Stimulated activated CD8-positive, alpha-beta memory T cell treated with anti-CD3 and anti-CD28 coated beads, Interleukin-7, amount 100 ng/mL, for 1 hour (primary cell): ENCODE results near the gene KITLG.
"Not testable (repeated sequence)": the region's sequence is repeated elsewhere in the genome, so short reads cannot be mapped to it uniquely, and the experiment has no call there.

Source experiments
- DNase-seq, 2 donors: peaks; one replicate each; pipeline ENCODE4 v3.0.0-alpha.2; 2020; ENCODE audit warnings: low read depth in 2 of 2

Gene KITLG

DNA sequence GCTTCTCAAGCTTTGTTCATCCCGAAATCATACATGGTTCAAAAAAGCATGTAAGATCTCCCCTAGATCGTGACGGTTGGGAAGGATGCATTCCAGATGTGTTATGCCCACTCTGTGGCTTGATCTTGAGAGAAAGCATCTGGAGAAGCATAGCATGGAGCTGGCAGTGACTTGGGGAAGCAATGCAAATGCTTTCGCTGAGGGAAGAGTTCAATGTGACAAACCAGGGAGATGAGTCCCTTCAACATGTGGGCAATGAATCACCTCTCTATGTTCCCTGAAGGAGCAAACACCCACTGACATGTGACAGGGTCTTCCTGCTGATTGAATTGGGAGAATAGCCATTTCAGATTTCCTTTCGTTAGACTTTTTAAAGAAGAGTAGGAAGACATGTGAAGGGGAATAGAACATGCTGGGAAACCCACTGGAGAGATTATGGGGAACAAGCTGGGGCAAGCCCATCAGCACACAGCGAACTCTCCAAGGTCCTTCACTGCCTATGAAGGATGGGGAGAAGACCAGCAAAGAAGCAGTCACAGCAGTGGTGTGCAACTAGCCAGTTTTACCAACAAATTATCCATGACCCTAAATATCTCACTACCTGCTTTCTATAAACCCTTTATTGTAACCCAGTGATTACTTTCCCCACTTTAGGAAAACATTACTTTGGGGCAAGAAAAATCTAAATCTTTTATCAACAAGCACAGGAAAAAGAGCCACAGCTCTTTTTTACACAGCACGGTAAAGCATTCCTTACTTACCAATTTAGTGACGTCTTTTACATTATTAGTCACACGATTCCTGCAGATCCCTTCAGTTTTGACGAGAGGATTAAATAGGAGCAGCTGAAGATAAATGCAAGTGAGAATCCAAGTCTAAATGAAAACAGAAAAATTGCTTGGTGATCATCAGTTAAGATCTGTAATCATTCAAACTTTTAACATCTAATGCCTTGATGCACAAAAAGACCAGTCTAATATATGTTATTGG lies 35.0 kb downstream of the KITLG start:
- DNase-seq, result no peak

DNA sequence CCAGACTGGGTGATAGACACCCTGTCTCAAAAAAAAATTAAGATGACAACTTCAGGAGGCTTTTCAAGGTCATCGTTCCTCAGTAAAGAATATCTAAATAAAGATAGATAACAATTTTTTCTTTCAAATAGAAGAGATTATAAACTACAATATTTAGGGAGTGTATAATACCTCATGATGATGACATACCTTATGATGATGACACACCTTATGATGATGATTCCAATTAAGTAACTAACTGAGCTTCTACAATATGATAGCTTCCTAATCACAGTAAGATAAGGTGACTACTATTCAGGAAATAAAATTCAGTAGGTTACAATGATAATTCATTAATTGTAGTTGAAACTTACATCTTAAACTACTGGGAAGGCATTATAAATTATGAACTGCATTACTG lies 40.4 kb downstream of the KITLG start:
- no peak for DNase-seq

DNA sequence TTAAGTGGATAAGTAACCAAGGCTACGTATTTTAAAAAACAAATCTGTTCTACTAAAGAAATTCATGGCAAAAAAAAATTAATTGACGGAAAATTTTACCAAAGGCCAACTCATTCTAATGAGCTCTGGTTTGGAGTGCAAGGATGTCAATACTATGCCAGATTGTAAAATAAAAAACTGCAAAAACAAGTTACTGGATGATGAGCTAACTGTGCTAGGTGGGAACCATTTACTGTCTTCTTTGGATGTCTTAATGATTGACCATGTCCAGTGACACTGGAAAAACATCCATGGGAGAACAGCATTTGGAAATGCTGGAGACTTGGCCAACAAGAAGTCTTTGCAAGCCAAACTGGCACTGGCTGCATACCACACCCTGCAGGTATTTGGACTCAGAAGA lies 41.6 kb downstream of the KITLG start:
- DNase-seq, result no peak

DNA sequence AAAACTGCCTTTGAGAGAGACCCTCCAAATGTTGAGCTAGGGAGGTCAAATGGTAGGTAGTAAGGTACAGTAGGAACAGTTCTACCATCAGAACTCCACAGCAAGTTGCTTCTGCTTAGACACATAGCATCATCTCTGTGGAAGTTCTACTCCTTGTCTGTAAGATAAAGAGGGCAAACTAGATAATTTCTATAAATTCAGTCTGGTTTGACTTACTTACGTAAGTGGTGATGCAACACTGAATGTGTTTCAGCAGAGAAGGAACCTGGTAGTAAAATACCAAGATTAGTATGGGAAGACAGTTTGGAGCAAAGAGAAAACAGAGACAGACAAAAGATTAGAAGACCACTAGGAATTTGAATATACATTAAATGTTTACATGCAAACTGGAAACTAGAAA lies 42.0 kb downstream of the KITLG start:
- no peak for DNase-seq

DNA sequence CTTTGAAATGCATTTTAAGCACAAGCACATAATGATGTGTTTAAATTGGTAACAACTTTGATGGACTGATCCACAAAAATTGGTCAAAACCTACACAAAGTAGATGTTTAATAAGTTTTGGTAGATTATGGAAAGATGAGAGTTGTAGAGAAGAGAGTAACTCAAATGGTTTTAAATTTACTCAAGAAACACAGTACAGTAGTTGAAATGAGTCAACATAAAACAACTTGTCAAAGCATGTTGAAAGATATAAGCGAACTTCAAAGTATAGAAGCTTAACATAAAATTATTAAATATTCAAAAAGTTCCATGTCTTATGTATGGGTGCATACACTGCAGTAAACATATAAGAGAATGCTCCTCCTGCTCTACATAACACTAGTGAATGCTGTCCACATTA lies 49.4 kb downstream of the KITLG start:
- no peak for DNase-seq

DNA sequence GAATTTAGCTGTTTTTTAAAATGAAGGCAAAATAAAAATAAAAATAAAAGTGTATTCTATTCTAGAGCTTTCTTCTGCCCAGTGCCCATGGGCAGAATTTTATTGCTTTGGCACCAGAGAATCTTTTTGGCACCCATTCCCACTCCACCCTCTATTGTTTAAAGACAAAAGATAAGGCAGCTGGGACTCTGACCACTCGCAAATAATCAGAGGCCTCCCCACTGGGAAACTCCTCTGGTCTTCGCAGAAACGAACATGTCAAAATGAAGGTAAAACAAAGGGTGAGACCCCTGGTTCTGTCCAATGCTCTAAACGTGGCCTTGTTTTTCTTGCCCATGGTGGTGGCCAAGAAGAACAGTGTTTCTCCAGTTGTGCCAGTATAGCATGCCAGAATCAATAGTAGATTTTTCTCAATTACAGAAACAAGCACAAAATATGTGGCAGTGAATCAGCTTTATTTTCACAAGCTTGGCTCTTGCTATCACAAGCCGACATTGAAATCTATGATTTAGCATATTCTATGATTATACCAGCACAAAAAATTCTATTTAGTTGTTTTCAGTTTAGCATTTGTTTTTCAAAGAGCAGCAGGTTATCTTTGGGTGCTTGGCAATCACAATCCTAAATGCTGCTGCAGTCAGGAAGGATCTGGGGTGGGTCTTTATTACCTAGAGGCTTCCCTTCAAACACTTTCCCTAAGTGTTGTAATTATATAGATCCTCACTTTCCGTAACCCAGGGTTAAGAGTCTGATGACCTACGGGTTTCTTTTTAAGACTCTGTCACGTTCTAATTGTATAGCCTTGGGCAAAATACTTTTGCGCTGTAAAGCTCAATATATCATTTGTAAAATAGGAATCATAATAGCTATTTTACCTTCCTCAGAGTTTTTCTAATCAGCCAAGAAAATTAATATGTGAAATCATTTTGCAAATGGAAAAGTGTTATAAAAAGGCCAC lies 50.5 kb downstream of the KITLG start:
- no peak for DNase-seq

DNA sequence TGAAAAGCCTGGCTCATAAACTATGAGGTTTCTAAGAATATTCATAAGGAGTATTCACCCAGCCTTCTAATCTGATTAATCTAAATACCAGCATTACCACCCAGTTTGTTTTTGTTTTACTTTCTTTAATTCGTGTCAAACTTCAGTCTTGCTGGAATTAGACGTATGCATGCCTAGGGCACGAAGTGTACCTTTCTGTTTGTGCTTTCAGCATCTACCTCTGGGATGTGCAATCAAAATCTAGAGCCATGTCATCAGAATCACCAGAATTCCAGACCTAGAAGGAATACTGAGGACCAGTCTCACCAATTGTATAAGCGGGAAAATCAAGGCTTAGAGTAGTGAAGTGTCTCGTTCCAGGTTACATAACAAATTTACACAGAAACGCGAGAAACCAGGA lies 57.3 kb downstream of the KITLG start:
- DNase-seq, result no peak

DNA sequence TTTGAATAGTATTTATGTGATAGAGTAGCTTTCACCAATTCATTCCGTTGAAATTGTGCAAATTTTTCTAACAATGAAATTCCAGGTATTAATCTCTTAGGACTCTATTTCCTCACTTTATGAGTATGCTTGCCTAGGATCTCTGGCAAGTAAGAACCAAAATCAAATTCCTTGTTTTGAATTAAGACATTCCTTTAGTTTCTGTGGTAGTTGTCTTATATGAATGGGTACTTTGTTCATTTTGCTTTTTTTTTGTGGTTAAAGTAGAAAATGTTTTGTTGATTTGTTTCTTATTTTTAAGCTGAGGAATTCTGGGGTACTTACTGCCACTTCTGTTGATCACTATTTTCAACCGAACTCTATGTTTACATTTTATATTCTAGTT lies 59.8 kb downstream of the KITLG start:
- no peak for DNase-seq

DNA sequence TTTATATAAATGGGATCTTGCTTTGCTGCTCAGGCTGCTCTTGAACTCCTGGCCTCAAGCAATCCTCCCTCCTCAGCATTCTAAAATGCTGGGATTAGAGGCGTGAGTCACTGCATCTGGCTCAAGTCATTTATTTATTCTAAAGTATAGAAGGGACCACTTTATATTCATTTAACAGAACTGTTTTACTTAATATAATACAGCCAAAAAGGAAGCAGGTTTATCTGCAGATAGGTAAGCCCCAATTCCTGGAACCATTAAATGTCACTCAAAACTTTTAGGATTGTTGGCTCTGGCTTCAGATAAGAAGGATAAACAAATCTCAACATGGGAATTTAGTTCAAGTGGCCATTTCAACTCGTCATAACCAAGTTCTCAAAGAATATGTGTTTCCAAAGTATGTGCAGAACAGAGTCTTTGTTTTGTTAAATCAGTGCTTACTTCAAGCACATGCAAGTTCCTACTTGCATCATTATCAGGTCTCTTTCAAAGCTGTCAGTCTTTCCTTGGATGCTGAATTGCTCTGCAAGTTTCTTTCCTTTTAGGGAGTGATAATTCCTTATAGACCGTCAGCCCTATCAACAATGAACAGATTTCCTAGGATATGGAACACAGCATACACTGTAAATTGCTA lies 60.4 kb downstream of the KITLG start:
- no peak for DNase-seq

DNA sequence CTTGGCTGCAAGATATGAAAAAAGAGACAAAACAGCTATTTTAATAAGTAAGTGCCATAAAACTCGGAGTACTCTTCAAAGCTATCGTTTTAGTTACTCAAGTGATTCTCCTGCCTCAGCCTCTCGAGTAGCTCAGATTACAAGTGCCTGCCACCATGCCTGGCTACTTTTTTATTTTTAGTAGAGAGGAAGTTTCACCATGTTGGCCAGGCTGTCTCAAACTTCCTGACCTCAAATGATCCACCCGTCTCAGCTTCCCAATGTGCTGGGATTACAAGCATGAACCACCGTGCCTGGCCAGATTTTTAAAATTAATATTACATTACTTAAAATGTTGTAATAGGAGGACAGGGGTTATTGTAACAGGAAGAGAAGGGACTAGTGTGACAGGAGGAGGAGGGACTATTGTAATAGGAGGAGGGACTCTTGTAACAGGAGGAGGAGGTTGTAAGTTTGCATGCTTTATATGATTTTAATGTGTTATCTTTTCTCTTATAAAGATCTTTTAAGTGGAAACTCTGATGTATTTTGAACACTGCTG lies 61.3 kb downstream of the KITLG start:
- DNase-seq, result no peak

DNA sequence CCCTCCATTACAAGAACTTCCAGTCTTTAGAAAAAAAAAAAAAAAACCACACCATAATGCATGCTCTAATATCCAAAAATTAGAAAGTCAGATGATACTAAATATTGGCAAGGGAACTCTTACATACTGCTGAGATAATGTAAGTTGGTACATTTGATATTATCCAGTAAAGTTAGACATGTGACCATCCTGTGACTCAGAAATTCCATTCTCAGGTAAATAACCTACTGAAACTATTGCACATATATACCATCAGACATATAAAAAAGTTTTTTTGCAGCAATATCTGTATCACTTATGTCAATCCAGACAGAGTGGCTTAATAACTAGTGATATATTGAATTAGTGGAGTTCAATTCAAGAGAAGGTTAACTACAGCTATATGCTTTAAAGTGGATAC lies 63.5 kb downstream of the KITLG start:
- no peak for DNase-seq

DNA sequence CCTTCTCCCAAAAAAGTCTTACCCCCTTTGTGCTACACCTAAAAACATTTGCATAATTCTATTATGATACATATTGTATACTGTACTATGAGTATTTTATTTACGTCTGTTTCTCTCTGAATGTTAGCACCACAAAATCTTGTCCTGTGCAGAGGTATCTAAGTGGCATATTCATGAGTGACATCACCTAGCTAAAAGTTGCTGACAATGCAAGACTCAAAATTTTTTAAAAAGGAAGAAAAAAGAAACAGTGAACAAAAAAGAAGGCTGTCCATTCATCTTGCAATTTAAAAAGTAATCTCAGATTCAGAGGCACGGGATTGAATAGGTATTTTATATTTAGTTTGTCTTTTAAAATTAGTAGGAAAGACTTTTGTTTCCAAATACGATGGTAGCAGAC lies 69.4 kb downstream of the KITLG start:
- no peak for DNase-seq

DNA sequence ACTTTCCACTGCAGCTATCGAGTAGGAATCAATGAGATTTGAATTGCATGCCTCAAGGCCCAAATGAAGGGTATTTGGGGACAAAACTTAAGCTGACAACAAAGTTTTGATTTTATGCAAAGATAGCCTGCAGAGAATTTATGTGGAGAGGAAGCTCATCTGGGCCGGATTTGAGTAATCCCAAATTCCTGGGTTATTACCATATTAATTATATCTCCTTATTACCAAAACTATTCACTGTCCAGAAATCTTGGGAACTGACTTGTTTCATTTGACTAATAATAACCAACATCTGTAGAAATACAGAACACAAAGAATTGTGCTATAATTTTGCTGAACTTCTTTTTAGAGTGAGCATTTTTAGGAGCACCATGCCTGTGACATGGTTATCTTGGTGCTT lies 70.4 kb downstream of the KITLG start:
- DNase-seq, result no peak

DNA sequence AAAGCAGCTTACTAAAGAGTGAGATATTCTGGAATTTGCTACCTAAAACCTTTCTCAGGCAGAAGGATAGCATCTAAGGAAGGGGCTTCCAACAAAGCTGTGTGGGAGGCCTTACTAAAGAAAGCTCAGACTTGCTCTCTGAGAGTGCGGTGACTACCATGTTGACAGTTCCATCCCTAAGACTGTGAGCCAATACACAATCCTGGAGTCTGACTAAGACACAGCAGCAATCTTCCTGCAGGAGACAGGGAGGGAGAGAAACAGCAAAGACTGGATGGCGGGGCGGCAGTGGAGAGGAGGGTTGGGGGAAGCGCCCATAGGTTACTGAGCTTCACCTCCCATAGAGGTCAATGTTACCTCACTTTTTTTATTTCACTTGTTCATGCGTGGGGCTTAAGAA lies 70.9 kb downstream of the KITLG start:
- DNase-seq, result no peak

DNA sequence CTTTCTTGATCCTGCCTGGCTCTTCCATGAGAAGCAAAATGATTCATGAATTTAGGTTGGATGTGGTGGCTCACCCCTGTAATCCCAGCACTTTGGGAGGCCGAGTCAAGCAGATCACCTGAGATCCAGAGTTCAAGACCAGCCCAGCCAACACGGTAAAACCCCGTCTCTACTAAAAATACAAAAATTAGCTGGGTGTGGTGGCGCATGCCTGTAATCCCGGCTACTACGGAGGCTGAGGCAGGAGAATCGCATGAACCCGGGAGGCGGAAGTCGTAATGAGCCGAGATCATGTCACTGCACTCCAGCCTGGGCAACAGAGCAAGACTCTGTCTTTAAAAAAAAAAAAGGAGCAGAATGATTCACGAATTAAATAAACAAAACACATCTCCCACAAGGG lies 72.4 kb downstream of the KITLG start:
- DNase-seq, result not testable (repeated sequence)

DNA sequence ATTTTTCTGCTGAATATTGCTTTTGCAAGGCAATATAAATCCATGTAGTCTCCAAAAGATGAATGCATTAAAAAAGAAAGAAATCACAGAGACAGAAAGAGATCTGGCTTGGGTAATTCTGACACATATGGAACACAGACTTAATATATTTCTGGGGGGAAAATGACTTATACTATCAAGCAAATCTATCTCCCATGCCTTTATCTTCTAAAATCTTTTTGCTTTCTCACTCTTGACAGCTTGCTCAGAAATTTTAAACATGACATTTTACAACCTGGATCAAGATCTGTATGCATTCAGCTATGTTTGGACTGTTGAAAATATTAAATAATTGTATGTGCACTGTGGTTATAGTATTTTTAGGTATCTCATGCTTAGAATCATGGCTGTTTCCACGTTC lies 73.0 kb downstream of the KITLG start:
- DNase-seq, result no peak

DNA sequence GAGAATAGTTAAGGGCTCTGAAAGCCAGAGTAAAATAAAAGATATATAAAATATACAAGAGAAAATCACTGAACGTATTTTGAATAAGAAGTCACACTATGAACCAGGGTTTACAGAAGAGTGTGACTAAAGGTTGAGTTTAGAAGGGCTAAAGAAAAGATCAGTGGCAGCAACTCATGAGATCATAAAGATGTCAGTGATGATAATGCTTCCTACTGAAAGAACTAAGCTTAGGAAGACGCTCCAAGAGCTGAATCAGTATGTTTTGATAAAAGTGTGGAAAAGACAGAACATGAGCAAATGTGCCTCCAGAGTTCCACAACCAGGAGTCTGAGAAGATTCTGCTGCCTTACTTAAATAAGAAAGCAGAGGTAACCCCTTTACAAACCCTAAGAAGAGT lies 74.6 kb downstream of the KITLG start:
- no peak for DNase-seq

DNA sequence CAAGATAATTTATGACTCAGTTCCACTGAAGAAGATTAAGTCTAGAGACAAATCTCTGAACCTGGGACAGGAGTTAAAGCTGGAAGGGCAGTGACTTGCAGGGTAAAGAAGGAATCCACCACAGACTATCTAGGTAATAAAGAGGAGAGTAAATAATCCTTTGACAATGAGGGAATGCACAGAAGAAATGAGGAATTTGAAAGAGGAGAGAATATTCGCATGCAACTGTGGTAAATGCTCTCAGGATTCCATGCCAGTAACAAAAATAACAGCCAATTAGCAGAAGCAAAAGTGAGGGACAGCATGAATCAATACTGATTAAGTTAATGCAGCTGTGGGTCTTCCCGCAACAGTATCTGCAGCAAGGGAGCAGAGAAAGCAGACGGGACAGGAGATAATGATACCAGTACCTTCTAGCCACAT lies 77.0 kb downstream of the KITLG start:
- no peak for DNase-seq

DNA sequence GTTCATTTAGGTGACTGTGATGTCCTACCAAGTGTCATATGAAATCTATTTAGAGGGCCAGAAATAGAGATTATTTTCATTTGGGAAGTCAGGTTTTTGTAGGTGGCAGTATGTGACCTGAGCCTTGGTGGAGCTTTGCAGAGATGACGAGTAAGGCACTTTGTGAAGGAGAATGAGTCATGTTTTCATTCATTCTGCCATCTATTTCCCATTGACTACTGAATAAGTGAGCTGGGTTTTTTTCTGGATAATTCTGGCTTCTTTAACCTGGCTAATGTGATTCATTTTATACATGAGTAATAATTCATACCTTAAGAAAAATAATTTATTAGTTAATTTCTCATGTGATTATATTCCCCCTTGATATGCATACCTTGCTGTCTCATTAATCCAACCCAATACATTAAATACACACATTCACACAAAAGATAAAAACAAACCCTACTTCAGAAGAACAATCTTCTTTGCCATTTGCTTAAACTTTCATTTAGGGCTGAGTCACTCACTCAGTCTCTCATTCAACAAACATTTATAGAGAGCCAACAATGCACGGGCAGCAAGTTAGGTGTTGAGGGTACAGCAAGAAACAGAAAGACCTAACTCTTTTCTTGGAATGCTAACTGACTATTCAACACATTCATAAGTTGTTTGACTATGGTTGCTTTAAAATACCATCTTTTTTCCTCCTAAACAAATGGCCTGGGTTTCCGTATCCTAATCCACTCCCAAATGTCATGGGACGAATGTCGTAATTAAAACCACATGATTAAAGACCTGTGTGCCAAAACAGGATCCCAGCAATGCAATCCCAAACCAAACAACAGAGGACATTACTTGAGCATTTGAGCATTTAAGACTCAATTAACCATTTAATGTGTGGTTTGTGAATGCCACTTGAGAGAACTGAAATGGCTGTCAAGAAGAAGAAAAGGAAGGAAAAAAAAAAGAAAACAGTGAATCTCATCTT lies 78.0 kb downstream of the KITLG start:
- DNase-seq, result no peak

DNA sequence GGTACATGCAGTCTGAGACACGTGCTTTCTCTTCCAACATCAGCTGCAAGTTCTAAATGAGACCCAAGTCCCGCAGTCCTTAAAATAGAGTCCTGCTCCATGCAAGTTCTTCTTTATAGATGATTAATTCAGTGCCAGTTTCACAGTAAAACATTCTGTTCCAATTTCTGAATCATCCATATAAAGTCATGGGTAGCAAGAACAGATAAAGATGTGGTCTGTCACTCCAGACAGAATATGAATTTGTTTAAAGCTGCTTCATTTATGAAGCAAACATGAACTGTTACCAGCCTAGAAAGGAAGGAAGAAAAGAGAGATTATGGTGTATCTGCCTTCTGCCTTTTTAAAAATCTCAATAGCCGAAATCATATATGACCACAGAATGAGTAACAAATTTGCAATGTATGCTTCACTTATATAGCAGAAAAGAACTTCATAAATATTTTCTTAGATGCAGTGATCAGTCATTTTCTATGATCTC lies 83.3 kb downstream of the KITLG start:
- no peak for DNase-seq

DNA sequence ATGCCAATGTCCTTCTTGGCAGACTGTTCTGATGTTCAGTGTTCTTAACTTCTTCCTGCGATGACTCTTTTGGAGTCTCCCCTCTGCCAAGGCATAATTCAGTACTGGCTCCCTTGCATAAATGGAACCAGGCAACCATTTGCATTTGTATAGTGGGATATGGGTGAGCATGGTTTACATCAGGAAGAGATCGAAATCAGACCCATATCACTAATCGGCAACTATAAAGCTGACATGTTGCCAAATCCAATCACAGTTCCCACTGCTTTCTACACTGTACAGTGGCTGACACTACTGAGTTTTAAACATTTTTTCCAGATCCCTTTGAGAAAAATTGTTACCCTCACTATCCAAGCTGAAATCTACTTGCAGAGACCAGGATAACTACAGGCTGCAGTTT lies 83.8 kb downstream of the KITLG start:
- DNase-seq, result no peak
